Upper lobe of left lung (tissue), 6 donors: Measurements from ENCODE around the gene GGTA1. TPM values are rescaled to one million over a fixed set of nuclear protein-coding genes. Genes with fewer than 3 reads are reported as not detected.

ENCODE experiments used
- ATAC-seq, 2 donors: fragments of 200-7000 bp; cut with Tn5 transposase; one replicate each; pipeline ENCODE4 v1.9.1; 2022; ENCODE audit warnings: mild to moderate bottlenecking in 2 of 2, moderate library complexity in 2 of 2; ENCODE audit not compliant: low FRiP score in 2 of 2
- DNase-seq, 2 donors: peaks; one replicate each; pipeline ENCODE4 v3.0.0-alpha.2; 2019 to 2020
- H3K27ac ChIP-seq, 4 donors: fragments of 200-600 bp; sonication (generic); one replicate each; pipeline ENCODE4 v1.5.1; 2016 to 2019
- H3K27me3 ChIP-seq, 4 donors: fragments of 200-600 bp; sonication (generic); one replicate each; pipeline ENCODE4 v1.5.1; 2017 to 2019
- H3K36me3 ChIP-seq, 4 donors: fragments of 200-600 bp; sonication (generic); one replicate each; pipeline ENCODE4 v1.5.1; 2016 to 2019
- H3K4me1 ChIP-seq, 4 donors: fragments of 200-600 bp; sonication (generic); one replicate each; pipeline ENCODE4 v1.5.1; 2018 to 2019
- H3K4me3 ChIP-seq, 4 donors: fragments of 200-600 bp; sonication (generic); one replicate each; pipeline ENCODE4 v1.5.1; 2017 to 2019; ENCODE audit warnings: mild to moderate bottlenecking in 2 of 4, moderate library complexity in 1 of 4
- H3K9me3 ChIP-seq, 4 donors: fragments of 200-600 bp; sonication (generic); one replicate each; pipeline ENCODE4 v1.5.1; 2018 to 2019
- CTCF ChIP-seq, 6 experiments: fragments of 450-650 bp in 4 of 6; fragments of 200-600 bp in 2 of 6; sonication (generic) in 2 of 6; IDR thresholded peaks; one replicate each; pipeline ENCODE4 v1.5.1; 2016 to 2019; ENCODE audit warnings: antibody characterized with exemption in 6 of 6
- EP300 ChIP-seq, 4 donors: sonication (generic); formaldehyde crosslinking; IDR thresholded peaks; one replicate each; pipeline ENCODE4 v1.5.1; 2017; ENCODE audit warnings: antibody characterized with exemption in 4 of 4, control low read depth in 2 of 4
- POLR2A ChIP-seq, 4 donors: fragments of 450-650 bp; IDR thresholded peaks; one replicate each; pipeline ENCODE4 v1.5.1; 2016 to 2017; ENCODE audit warnings: antibody characterized with exemption in 4 of 4, mild to moderate bottlenecking in 2 of 4
- POLR2AphosphoS5 ChIP-seq, 2 donors: sonication (generic); formaldehyde crosslinking; IDR thresholded peaks; one replicate each; pipeline ENCODE4 v1.5.1; 2017; ENCODE audit warnings: antibody characterized with exemption in 2 of 2
- WGBS, 2 donors: methylation state at CpG; one replicate each; pipeline ENCODE4 v1.1.5; 2017 to 2018; 5-methylcytosine and 5-hydroxymethylcytosine counted together
- total RNA-seq, 6 donors: library from RNA; depleted of rRNA in 4 of 6; stranded (reverse); fragments of >200 nt in 4 of 6; gene quantifications; one replicate each; pipeline versions ENCODE4 v1.1.0 to v1.2.1, GENCODE V29; 2016 to 2021
- donor health status: DM: no; HTN: no; CAD: no; lungs with moderate emphysema.
- donor health status: DM: no; HTN: yes; CAD: no; lungs with severe emphysema.

GGTA1 gene
- total RNA-seq, 6 donors from 2014 or later = 6.3 to 12.3 (median 8.1) TPM

- Histone ChIP-seq H3K4me3 (no peak overlapping the region), H3K36me3 (no peaks in the 10 kb centered on the region), H3K4me1 (peaks cover 0 to 10% (median 4%) of the 10 kb centered on the region in 4 donors), H3K9me3 (no peaks in the 10 kb centered on the region), H3K27ac (no peak overlapping the region), H3K27me3 (no peaks in the 10 kb centered on the region)
- TF ChIP-seq CTCF (IDR thresholded peaks at IDR 0.05) (no peak), POLR2A (IDR thresholded peaks at IDR 0.05) (no peak), EP300 (IDR thresholded peaks at IDR 0.05) (no peak), POLR2AphosphoS5 (IDR thresholded peaks at IDR 0.05) (no peak)
- DNase-seq (no peak), ATAC-seq (no peak)
- WGBS, 2 donors = 67 to 77% methylated on average over 7 to 9 of the region's 9 CpGs
These were observed 46.3 kb downstream of the GGTA1 start for GRCh38 chr9:121453232-121453892.

- Histone ChIP-seq H3K9me3 (no peaks in the 10 kb centered on the region), H3K36me3 (no peaks in the 10 kb centered on the region), H3K27ac (no peak overlapping the region), H3K27me3 (no peaks in the 10 kb centered on the region), H3K4me3 (no peak overlapping the region), H3K4me1 (peaks cover 0 to 10% (median 4%) of the 10 kb centered on the region in 4 donors)
- no peak for DNase-seq
- no peak for TF ChIP-seq POLR2AphosphoS5 (IDR thresholded peaks at IDR 0.05)
- TF ChIP-seq EP300 (IDR thresholded peaks at IDR 0.05) = no peak
- ATAC-seq = no peak
- 88 to 90% methylated on average over 6 of the region's 6 CpGs for WGBS, 2 donors
These were observed 47.6 kb downstream of the GGTA1 start for GRCh38 chr9:121452085-121452484.

GRCh38 chr9:121451586-121451985 lies 48.1 kb downstream of the GGTA1 start:
- no peaks in the 10 kb centered on the region for H3K9me3 ChIP-seq
- no peak overlapping the region for H3K4me3 ChIP-seq
- ATAC-seq (no peak), DNase-seq (no peak)
- no peaks in the 10 kb centered on the region for H3K36me3 ChIP-seq
- TF ChIP-seq CTCF (IDR thresholded peaks at IDR 0.05) = no peak
- TF ChIP-seq EP300 (IDR thresholded peaks at IDR 0.05) = no peak
- TF ChIP-seq POLR2A (IDR thresholded peaks at IDR 0.05) = no peak
- TF ChIP-seq POLR2AphosphoS5 (IDR thresholded peaks at IDR 0.05) = no peak
- WGBS, 2 donors = 47 to 93% methylated on average over 2 of the region's 2 CpGs
- no peaks in the 10 kb centered on the region for H3K27me3 ChIP-seq
- H3K4me1 ChIP-seq = peaks cover 0 to 10% (median 4%) of the 10 kb centered on the region in 4 donors
- H3K27ac ChIP-seq = no peak overlapping the region

GRCh38 chr9:121450241-121450640 lies 49.4 kb downstream of the GGTA1 start:
- DNase-seq = no peak
- Histone ChIP-seq H3K4me1 (peaks cover 0 to 10% (median 4%) of the 10 kb centered on the region in 4 donors), H3K9me3 (no peaks in the 10 kb centered on the region), H3K4me3 (no peak overlapping the region), H3K27ac (no peak overlapping the region), H3K36me3 (no peaks in the 10 kb centered on the region), H3K27me3 (no peaks in the 10 kb centered on the region)
- no peak for ATAC-seq
- TF ChIP-seq POLR2A (IDR thresholded peaks at IDR 0.05) = no peak
- 34 to 37% methylated on average over 2 to 3 of the region's 3 CpGs for WGBS, 2 donors

- H3K4me1 ChIP-seq = peaks cover 0 to 10% (median 4%) of the 10 kb centered on the region in 4 donors
- no peak for ATAC-seq
- no peak for DNase-seq
- no peaks in the 10 kb centered on the region for H3K9me3 ChIP-seq
- TF ChIP-seq POLR2A (IDR thresholded peaks at IDR 0.05) (no peak), EP300 (IDR thresholded peaks at IDR 0.05) (no peak), POLR2AphosphoS5 (IDR thresholded peaks at IDR 0.05) (no peak), CTCF (IDR thresholded peaks at IDR 0.05) (no peak)
- no peaks in the 10 kb centered on the region for H3K36me3 ChIP-seq
- H3K27me3 ChIP-seq = no peaks in the 10 kb centered on the region
- H3K27ac ChIP-seq = no peak overlapping the region
- no peak overlapping the region for H3K4me3 ChIP-seq
- WGBS, 2 donors = 87 to 89% methylated on average over 2 of the region's 2 CpGs
These were observed 49.9 kb downstream of the GGTA1 start for GRCh38 chr9:121449786-121450185.

- DNase-seq (no peak), ATAC-seq (no peak)
- H3K27me3 ChIP-seq = no peaks in the 10 kb centered on the region
- no peak overlapping the region for H3K27ac ChIP-seq
- H3K36me3 ChIP-seq = no peaks in the 10 kb centered on the region
- H3K4me1 ChIP-seq = no peaks in the 10 kb centered on the region
- H3K9me3 ChIP-seq = no peaks in the 10 kb centered on the region
- no peak for TF ChIP-seq POLR2AphosphoS5 (IDR thresholded peaks at IDR 0.05)
- TF ChIP-seq EP300 (IDR thresholded peaks at IDR 0.05) = no peak
- no peak for TF ChIP-seq CTCF (IDR thresholded peaks at IDR 0.05)
- no peak for TF ChIP-seq POLR2A (IDR thresholded peaks at IDR 0.05)
- WGBS, 2 donors = 68 to 77% methylated on average over 6 of the region's 6 CpGs
- H3K4me3 ChIP-seq = no peak overlapping the region
These were observed 52.3 kb downstream of the GGTA1 start for GRCh38 chr9:121447321-121447834.
